Measurements from ENCODE around the gene RNU1-1.
A peak's percentile ranks its signal among the peaks of the same experiment; 100 is the strongest.
"Not testable (repeated sequence)": the region's sequence is repeated elsewhere in the genome, so short reads cannot be mapped to it uniquely, and the experiment has no call there.

RNU1-1 gene

GRCh38 chr1:16503494-16503893 is 10.6 kb downstream of the RNU1-1 start:
- Histone ChIP-seq H3K4me1 (ENCODE audit: control insufficient read depth, insufficient read depth, low read length) (no peaks in the 10 kb centered on the region), H3K9me3 (ENCODE audit: control insufficient read depth, low read length) (peaks cover 5% of the 10 kb centered on the region), H3K9ac (ENCODE audit: low read length) (no peak overlapping the region), H3K36me3 (ENCODE audit: control insufficient read depth, insufficient read depth, low read length, severe bottlenecking) (no peaks in the 10 kb centered on the region), H3K27me3 (replicated peaks; ENCODE audit: control insufficient read depth, insufficient read depth, low read length) (peaks cover 11% of the 10 kb centered on the region), H3K4me3 (ENCODE audit: low read length) (no peak overlapping the region)
- DNase-seq (ENCODE audit: low read depth), result no peak

GRCh38 chr1:16501446-16501845 is 12.6 kb downstream of the RNU1-1 start:
- H3K27me3 ChIP-seq (replicated peaks; ENCODE audit: control insufficient read depth, insufficient read depth, low read length); H3K36me3 ChIP-seq (ENCODE audit: control insufficient read depth, insufficient read depth, low read length, severe bottlenecking); H3K4me1 ChIP-seq (ENCODE audit: control insufficient read depth, insufficient read depth, low read length); H3K9me3 ChIP-seq (ENCODE audit: control insufficient read depth, low read length); DNase-seq (ENCODE audit: low read depth); H3K9ac ChIP-seq (ENCODE audit: low read length); H3K4me3 ChIP-seq (ENCODE audit: low read length): not testable (repeated sequence)

- not testable (repeated sequence) for H3K4me3 ChIP-seq (ENCODE audit: low read length); DNase-seq (ENCODE audit: low read depth)
Observed at GRCh38 chr1:16500975-16501374, 13.1 kb downstream of the RNU1-1 start.

GRCh38 chr1:16500466-16500865 is 13.6 kb downstream of the RNU1-1 start:
- H3K36me3 ChIP-seq (ENCODE audit: control insufficient read depth, insufficient read depth, low read length, severe bottlenecking); H3K9ac ChIP-seq (ENCODE audit: low read length); H3K27me3 ChIP-seq (replicated peaks; ENCODE audit: control insufficient read depth, insufficient read depth, low read length); H3K4me3 ChIP-seq (ENCODE audit: low read length); DNase-seq (ENCODE audit: low read depth); H3K9me3 ChIP-seq (ENCODE audit: control insufficient read depth, low read length); H3K4me1 ChIP-seq (ENCODE audit: control insufficient read depth, insufficient read depth, low read length): not testable (repeated sequence)

More at GRCh38 chr1:16500975-16501374, 13.1 kb downstream of the RNU1-1 start:
- not testable (repeated sequence) for H3K9ac ChIP-seq (ENCODE audit: low read length); H3K36me3 ChIP-seq (ENCODE audit: control insufficient read depth, insufficient read depth, low read length, severe bottlenecking); H3K4me1 ChIP-seq (ENCODE audit: control insufficient read depth, insufficient read depth, low read length); H3K9me3 ChIP-seq (ENCODE audit: control insufficient read depth, low read length); H3K27me3 ChIP-seq (replicated peaks; ENCODE audit: control insufficient read depth, insufficient read depth, low read length)

GRCh38 chr1:16498573-16499413 is 15.3 kb downstream of the RNU1-1 start:
- no peaks in the 10 kb centered on the region for H3K27me3 ChIP-seq (replicated peaks; ENCODE audit: control insufficient read depth, insufficient read depth, low read length)

GRCh38 chr1:16498047-16498446 is 16.0 kb downstream of the RNU1-1 start:
- H3K9me3 ChIP-seq (ENCODE audit: control insufficient read depth, low read length); DNase-seq (ENCODE audit: low read depth); H3K4me1 ChIP-seq (ENCODE audit: control insufficient read depth, insufficient read depth, low read length); H3K36me3 ChIP-seq (ENCODE audit: control insufficient read depth, insufficient read depth, low read length, severe bottlenecking); H3K27me3 ChIP-seq (replicated peaks; ENCODE audit: control insufficient read depth, insufficient read depth, low read length): not testable (repeated sequence)
- H3K9ac ChIP-seq (ENCODE audit: low read length), result peak overlapping the region; percentile 87
- peak overlapping the region; percentile 86 for H3K4me3 ChIP-seq (ENCODE audit: low read length)

More at GRCh38 chr1:16498573-16499413, 15.3 kb downstream of the RNU1-1 start:
- Histone ChIP-seq H3K9ac (ENCODE audit: low read length) (peak overlapping the region; percentile 87), H3K4me1 (ENCODE audit: control insufficient read depth, insufficient read depth, low read length) (no peaks in the 10 kb centered on the region), H3K4me3 (ENCODE audit: low read length) (peak overlapping the region; percentile 86), H3K36me3 (ENCODE audit: control insufficient read depth, insufficient read depth, low read length, severe bottlenecking) (no peaks in the 10 kb centered on the region), H3K9me3 (ENCODE audit: control insufficient read depth, low read length) (no peaks in the 10 kb centered on the region)
- DNase-seq (ENCODE audit: low read depth), result peak; percentile 96

- not testable (repeated sequence) for H3K36me3 ChIP-seq (ENCODE audit: control insufficient read depth, insufficient read depth, low read length, severe bottlenecking); DNase-seq (ENCODE audit: low read depth)
Observed at GRCh38 chr1:16497474-16497904, 16.6 kb downstream of the RNU1-1 start.

GRCh38 chr1:16493731-16494130 is 20.4 kb downstream of the RNU1-1 start:
- not testable (repeated sequence) for H3K4me1 ChIP-seq (ENCODE audit: control insufficient read depth, insufficient read depth, low read length); H3K27me3 ChIP-seq (replicated peaks; ENCODE audit: control insufficient read depth, insufficient read depth, low read length); H3K4me3 ChIP-seq (ENCODE audit: low read length); H3K36me3 ChIP-seq (ENCODE audit: control insufficient read depth, insufficient read depth, low read length, severe bottlenecking); H3K9me3 ChIP-seq (ENCODE audit: control insufficient read depth, low read length); H3K9ac ChIP-seq (ENCODE audit: low read length); DNase-seq (ENCODE audit: low read depth)

More at GRCh38 chr1:16497474-16497904, 16.6 kb downstream of the RNU1-1 start:
- not testable (repeated sequence) for H3K4me1 ChIP-seq (ENCODE audit: control insufficient read depth, insufficient read depth, low read length); H3K27me3 ChIP-seq (replicated peaks; ENCODE audit: control insufficient read depth, insufficient read depth, low read length); H3K9me3 ChIP-seq (ENCODE audit: control insufficient read depth, low read length); H3K9ac ChIP-seq (ENCODE audit: low read length); H3K4me3 ChIP-seq (ENCODE audit: low read length)

- H3K9ac ChIP-seq (ENCODE audit: low read length); H3K9me3 ChIP-seq (ENCODE audit: control insufficient read depth, low read length); H3K4me3 ChIP-seq (ENCODE audit: low read length); H3K36me3 ChIP-seq (ENCODE audit: control insufficient read depth, insufficient read depth, low read length, severe bottlenecking); H3K27me3 ChIP-seq (replicated peaks; ENCODE audit: control insufficient read depth, insufficient read depth, low read length); DNase-seq (ENCODE audit: low read depth); H3K4me1 ChIP-seq (ENCODE audit: control insufficient read depth, insufficient read depth, low read length): not testable (repeated sequence)
Observed at GRCh38 chr1:16492937-16493336, 21.1 kb downstream of the RNU1-1 start.

GRCh38 chr1:16491056-16491675 is 22.9 kb downstream of the RNU1-1 start:
- no peak overlapping the region for H3K9ac ChIP-seq (ENCODE audit: low read length)
- H3K27me3 ChIP-seq (replicated peaks; ENCODE audit: control insufficient read depth, insufficient read depth, low read length), result no peaks in the 10 kb centered on the region
- peaks cover under 1% of the 10 kb centered on the region for H3K36me3 ChIP-seq (ENCODE audit: control insufficient read depth, insufficient read depth, low read length, severe bottlenecking)
- H3K9me3 ChIP-seq (ENCODE audit: control insufficient read depth, low read length), result no peaks in the 10 kb centered on the region
- H3K4me1 ChIP-seq (ENCODE audit: control insufficient read depth, insufficient read depth, low read length), result no peaks in the 10 kb centered on the region
- no peak overlapping the region for H3K4me3 ChIP-seq (ENCODE audit: low read length)
- DNase-seq (ENCODE audit: low read depth), result no peak

- DNase-seq (ENCODE audit: low read depth); H3K9me3 ChIP-seq (ENCODE audit: control insufficient read depth, low read length); H3K4me3 ChIP-seq (ENCODE audit: low read length); H3K4me1 ChIP-seq (ENCODE audit: control insufficient read depth, insufficient read depth, low read length); H3K27me3 ChIP-seq (replicated peaks; ENCODE audit: control insufficient read depth, insufficient read depth, low read length); H3K9ac ChIP-seq (ENCODE audit: low read length): not testable (repeated sequence)
- H3K36me3 ChIP-seq (ENCODE audit: control insufficient read depth, insufficient read depth, low read length, severe bottlenecking), result peaks cover 12% of the 10 kb centered on the region
Observed at GRCh38 chr1:16489195-16489880, 24.7 kb downstream of the RNU1-1 start.

Data from adipocyte (in vitro differentiated cells).